Calu3 (cell line): ENCODE results near the gene OR5L2. TPM values are rescaled to one million over a fixed set of nuclear protein-coding genes. Genes with fewer than 3 reads are reported as not detected.
"Not testable (repeated sequence)": the region's sequence is repeated elsewhere in the genome, so short reads cannot be mapped to it uniquely, and the experiment has no call there.

Experiments
- BruUV-seq: library from RNA; stranded (reverse); fragments of 400-500 nt; replicated peaks from 2 replicates; lab custom pipeline; 2021; lab: Mats Ljungman, UMichigan
- CTCF ChIA-PET: fragments of 300-600 bp; sonication (Branson Sonifier 250); formaldehyde crosslinking; loops from one replicate; lab custom pipeline; 2022; ENCODE audit warnings: antibody characterized with exemption; lab: Charles Lee
- DNase-seq: peaks from one replicate; pipeline ENCODE4 v3.0.0; 2022
- H3K27ac Mint-ChIP-seq: one replicate; pipeline ENCODE4 v1.8.0; 2022; ENCODE audit warnings: mixed read lengths; ENCODE audit not compliant: unreplicated experiment
- H3K27me3 Mint-ChIP-seq: one replicate; pipeline ENCODE4 v1.8.0; 2022; ENCODE audit warnings: mixed read lengths; ENCODE audit not compliant: unreplicated experiment
- H3K36me3 Mint-ChIP-seq: one replicate; pipeline ENCODE4 v1.8.0; 2022; ENCODE audit warnings: mild to moderate bottlenecking, moderate library complexity, mixed read lengths; ENCODE audit not compliant: insufficient read depth, unreplicated experiment
- H3K4me1 Mint-ChIP-seq: one replicate; pipeline ENCODE4 v1.8.0; 2022; ENCODE audit warnings: mild to moderate bottlenecking, low read depth, mixed read lengths; ENCODE audit not compliant: unreplicated experiment
- H3K4me3 Mint-ChIP-seq: one replicate; pipeline ENCODE4 v1.8.0; 2022; ENCODE audit warnings: mild to moderate bottlenecking, low read depth, moderate library complexity, mixed read lengths; ENCODE audit not compliant: unreplicated experiment
- H3K9me3 Mint-ChIP-seq: one replicate; pipeline ENCODE4 v1.8.0; 2022; ENCODE audit warnings: low read depth, mixed read lengths; ENCODE audit not compliant: unreplicated experiment
- intact Hi-C: fragments of 100-400 bp; cut with micrococcal nuclease; formaldehyde crosslinking; loops from one replicate; pipeline ENCODE4 v1.10.0; 2022; ENCODE audit not compliant: unreplicated experiment
- total RNA-seq: library from RNA; stranded (reverse); gene quantifications from 2 replicates; pipeline ENCODE4 v1.2.3, GENCODE V29; 2022
- TF ChIP-seq, protein P1 (sequence below): fragments of 200-600 bp; IDR thresholded peaks from one replicate; pipeline ENCODE4 v1.8.0; 2022; ENCODE audit warnings: antibody characterized with exemption; ENCODE audit not compliant: unreplicated experiment

Gene OR5L2
- total RNA-seq, 1 experiment from 2014 or later: not detected

DNA sequence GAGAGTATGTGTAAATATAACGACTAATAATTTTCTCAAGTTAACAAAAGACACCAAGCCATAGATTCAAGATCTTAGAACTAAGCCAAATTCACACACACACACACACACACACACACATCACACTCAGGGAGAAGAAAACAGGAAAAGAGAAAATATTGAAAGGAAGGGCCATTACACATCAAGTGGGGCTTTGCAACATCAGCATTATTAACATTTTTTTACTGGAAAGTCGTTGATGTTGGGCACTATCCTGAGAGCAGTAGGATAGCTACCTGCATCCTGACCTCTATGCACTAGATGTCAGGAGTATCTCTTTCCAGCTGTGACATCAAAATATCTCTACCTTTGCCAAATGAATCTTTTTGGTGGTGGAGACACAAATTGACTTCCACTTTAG is 20.4 kb downstream of the OR5L2 start:
- intact Hi-C loops: no loop called here
- H3K4me3 Mint-ChIP-seq: no peak overlapping the region
- DNase-seq: no peak
- CTCF ChIA-PET: no interaction called here
- peaks cover 14% of the 10 kb centered on the region for H3K9me3 Mint-ChIP-seq
- H3K27ac Mint-ChIP-seq: no peak overlapping the region
- H3K27me3 Mint-ChIP-seq: no peaks in the 10 kb centered on the region
- TF ChIP-seq, protein P1, sequence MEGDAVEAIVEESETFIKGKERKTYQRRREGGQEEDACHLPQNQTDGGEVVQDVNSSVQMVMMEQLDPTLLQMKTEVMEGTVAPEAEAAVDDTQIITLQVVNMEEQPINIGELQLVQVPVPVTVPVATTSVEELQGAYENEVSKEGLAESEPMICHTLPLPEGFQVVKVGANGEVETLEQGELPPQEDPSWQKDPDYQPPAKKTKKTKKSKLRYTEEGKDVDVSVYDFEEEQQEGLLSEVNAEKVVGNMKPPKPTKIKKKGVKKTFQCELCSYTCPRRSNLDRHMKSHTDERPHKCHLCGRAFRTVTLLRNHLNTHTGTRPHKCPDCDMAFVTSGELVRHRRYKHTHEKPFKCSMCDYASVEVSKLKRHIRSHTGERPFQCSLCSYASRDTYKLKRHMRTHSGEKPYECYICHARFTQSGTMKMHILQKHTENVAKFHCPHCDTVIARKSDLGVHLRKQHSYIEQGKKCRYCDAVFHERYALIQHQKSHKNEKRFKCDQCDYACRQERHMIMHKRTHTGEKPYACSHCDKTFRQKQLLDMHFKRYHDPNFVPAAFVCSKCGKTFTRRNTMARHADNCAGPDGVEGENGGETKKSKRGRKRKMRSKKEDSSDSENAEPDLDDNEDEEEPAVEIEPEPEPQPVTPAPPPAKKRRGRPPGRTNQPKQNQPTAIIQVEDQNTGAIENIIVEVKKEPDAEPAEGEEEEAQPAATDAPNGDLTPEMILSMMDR: no peak
- no peaks in the 10 kb centered on the region for H3K36me3 Mint-ChIP-seq
- H3K4me1 Mint-ChIP-seq: no peaks in the 10 kb centered on the region
- no TSS peak for BruUV-seq

DNA sequence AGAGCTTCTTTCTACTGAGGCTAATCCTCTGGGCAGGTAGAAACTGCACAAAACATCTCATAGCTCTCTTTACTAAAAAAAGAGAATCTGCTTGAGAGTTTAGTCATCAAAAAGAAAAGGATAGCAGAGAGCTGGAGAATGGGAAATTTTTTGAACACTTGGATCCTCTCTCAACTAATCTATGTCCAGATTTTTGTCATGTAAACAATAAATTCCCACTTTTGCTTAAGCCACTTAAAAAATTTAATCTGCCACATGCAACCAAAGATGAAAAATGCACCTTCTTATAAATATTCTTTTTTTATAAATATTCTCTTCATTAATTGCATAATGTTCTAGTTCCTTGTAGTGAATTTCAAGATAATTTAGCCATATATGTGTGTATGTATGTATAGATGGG is 22.0 kb downstream of the OR5L2 start:
- Mint-ChIP-seq H3K36me3 (no peaks in the 10 kb centered on the region), H3K27me3 (no peaks in the 10 kb centered on the region), H3K9me3 (peaks cover 22% of the 10 kb centered on the region), H3K4me3 (no peak overlapping the region), H3K27ac (no peak overlapping the region), H3K4me1 (no peaks in the 10 kb centered on the region)
- intact Hi-C loops: no loop called here
- CTCF ChIA-PET: no interaction called here
- TF ChIP-seq, protein P1: no peak
- no peak for DNase-seq
- no TSS peak for BruUV-seq

DNA sequence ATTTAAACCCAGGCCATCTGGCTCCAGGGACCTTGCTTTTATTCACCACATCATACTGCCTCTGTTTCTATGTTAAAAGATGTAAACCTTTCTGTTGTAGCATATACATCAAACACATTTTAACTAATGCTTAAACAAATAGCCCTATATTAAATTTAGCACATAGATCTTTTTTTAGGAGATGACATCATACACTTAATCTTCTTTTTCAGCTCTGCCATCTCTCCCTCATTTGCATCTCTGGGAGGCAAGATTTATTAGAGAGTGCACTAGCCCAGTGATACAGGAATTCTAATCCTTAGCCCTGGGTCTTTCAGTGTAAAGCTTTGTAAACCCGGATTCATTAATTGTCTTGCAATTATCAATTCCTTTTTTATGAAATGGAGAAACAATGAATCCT is 25.1 kb downstream of the OR5L2 start:
- BruUV-seq: no TSS peak
- CTCF ChIA-PET: no interaction called here
- Mint-ChIP-seq H3K27ac (no peak overlapping the region), H3K36me3 (no peaks in the 10 kb centered on the region), H3K4me3 (no peak overlapping the region), H3K4me1 (no peaks in the 10 kb centered on the region), H3K27me3 (no peaks in the 10 kb centered on the region), H3K9me3 (peaks cover 21% of the 10 kb centered on the region)
- TF ChIP-seq, protein P1: no peak
- DNase-seq: no peak
- intact Hi-C loops: no loop called here

DNA sequence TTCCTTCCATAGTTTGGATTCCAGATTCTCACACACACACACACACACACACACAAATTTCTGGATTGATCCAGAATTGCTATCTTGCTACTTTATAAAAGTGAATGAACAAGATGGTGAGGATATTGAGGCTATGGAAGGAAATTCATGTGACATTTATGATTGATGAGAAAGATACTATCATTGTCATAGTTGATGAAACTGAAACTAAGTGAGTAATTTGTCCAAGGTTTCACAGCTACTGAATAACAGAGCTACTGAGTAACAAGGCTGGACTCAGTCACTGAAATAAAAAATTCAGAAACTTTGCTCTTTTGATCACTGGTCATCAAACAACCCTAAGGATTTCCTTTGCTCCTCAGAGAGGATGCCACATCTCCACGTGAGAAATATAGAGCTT is 27.7 kb downstream of the OR5L2 start:
- CTCF ChIA-PET: no interaction called here
- H3K36me3 Mint-ChIP-seq: no peaks in the 10 kb centered on the region
- BruUV-seq: no TSS peak
- H3K27ac Mint-ChIP-seq: no peak overlapping the region
- H3K4me1 Mint-ChIP-seq: no peaks in the 10 kb centered on the region
- no peaks in the 10 kb centered on the region for H3K27me3 Mint-ChIP-seq
- TF ChIP-seq, protein P1: no peak
- H3K9me3 Mint-ChIP-seq: peaks cover 17% of the 10 kb centered on the region
- intact Hi-C loops: no loop called here
- no peak overlapping the region for H3K4me3 Mint-ChIP-seq
- no peak for DNase-seq

DNA sequence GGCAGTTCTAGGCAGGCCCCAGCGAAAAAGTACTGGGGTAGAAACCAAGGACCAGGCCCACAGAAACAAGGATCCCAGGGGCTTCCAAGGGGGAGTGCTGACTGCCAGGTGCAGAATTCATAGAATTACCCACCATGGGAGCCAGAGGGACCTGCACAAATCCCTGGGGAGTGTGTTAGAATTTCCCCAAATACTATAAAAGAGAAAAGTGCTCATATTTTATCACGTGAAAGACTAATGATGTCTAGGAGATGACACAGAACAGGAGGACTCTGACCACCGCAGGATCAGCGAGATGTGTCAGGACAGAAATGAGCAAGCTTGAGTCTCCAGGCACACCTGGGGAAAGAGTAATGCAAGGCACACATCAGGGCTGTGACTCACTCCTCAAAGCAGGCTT is 40.3 kb downstream of the OR5L2 start:
- H3K9me3 Mint-ChIP-seq, H3K36me3 Mint-ChIP-seq, CTCF ChIA-PET, BruUV-seq, intact Hi-C loops, H3K4me1 Mint-ChIP-seq, H3K27me3 Mint-ChIP-seq, H3K27ac Mint-ChIP-seq, H3K4me3 Mint-ChIP-seq, DNase-seq: not testable (repeated sequence)

DNA sequence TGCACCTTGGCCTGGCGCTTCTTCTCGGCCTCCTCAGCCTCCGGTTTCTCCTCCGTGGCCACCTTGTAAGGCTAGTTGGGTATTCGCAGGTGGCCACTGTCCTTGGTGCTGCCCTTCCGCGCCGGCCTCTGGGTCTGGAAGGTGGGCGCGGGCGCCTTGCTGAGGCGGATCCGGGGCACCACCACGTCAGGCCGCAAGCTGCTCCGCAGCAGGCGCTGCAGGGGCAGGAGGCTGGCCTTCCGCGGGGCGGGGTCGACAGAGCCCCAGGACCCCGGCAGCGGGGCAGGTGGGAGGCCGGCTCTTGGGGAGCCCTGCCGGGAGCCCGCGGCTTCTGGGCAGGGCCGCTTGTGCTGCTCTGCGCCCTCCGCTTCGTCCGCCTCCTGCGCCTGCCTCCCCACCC is 45.7 kb downstream of the OR5L2 start:
- intact Hi-C loops, H3K4me3 Mint-ChIP-seq, H3K27me3 Mint-ChIP-seq, H3K4me1 Mint-ChIP-seq, H3K27ac Mint-ChIP-seq, DNase-seq, BruUV-seq, H3K36me3 Mint-ChIP-seq, H3K9me3 Mint-ChIP-seq, CTCF ChIA-PET: not testable (repeated sequence)

DNA sequence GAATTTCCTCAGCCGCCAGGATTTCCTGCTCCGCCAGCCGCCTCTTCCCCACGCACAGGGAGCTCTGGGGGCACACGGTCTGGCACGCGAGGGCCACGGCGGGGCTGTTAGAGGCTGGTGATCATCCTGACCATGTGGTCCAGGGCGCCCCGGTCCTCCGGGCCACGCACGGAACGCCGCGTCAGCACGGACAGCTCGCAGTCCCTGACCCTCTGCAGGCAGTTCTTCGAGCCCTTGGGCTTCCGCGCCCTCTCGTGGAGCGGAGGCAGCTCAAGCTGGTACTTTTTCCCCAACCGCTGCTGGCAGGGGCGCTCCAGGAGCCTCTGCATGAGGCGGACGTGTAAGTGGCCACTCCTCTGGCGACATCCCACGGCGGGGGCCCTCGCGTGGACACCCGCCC is 46.1 kb downstream of the OR5L2 start:
- CTCF ChIA-PET, H3K4me3 Mint-ChIP-seq, H3K36me3 Mint-ChIP-seq, H3K4me1 Mint-ChIP-seq, H3K27ac Mint-ChIP-seq, BruUV-seq, DNase-seq, H3K9me3 Mint-ChIP-seq, intact Hi-C loops, H3K27me3 Mint-ChIP-seq: not testable (repeated sequence)
